Measurements from ENCODE around the gene GRID2. TPM values are rescaled to one million over a fixed set of nuclear protein-coding genes. Genes with fewer than 3 reads are reported as not detected.

The GRID2 gene
- total and polyA plus RNA-seq, 2 of the 4 experiments (the other 2 are of a cell fraction) = under 0.01 TPM; not detected in 1

GRCh38 chr4:93327346-93327745 is 1023.6 kb downstream of the GRID2 start:
- H3K27me3 ChIP-seq (ENCODE audit: control insufficient read depth, insufficient read depth, low read length) = no peaks in the 10 kb centered on the region
- H2BK120ac ChIP-seq (ENCODE audit: low read depth, low read length) = no peak overlapping the region
- POLR2A ChIA-PET (ENCODE audit: unreplicated experiment) = no interaction called here
- H3K23ac ChIP-seq (ENCODE audit: low read depth, low read length) = no peak overlapping the region
- no TSS peak for BruUV-seq (replicated peaks)
- no peaks in the 10 kb centered on the region for H3K79me1 ChIP-seq (ENCODE audit: low read depth in 1 of 2, low read length in 2 of 2)
- CTCF ChIA-PET = no interaction called here
- H3K4me3 ChIP-seq (ENCODE audit: insufficient read depth, low read depth, low read length) = no peak overlapping the region
- ATAC-seq (ENCODE audit: low read depth) = no peak
- no peak overlapping the region for H3K18ac ChIP-seq (ENCODE audit: low read depth, low read length)
- no peaks in the 10 kb centered on the region for H3K4me1 ChIP-seq (ENCODE audit: control insufficient read depth, insufficient read depth, low read length)
- no peak overlapping the region for H2AK9ac ChIP-seq (replicated peaks; ENCODE audit: low read depth, low read length, poor library complexity)
- no peak overlapping the region for H2BK20ac ChIP-seq (ENCODE audit: low read depth, low read length)
- H2AK5ac ChIP-seq (ENCODE audit: low read depth, low read length) = no peak overlapping the region
- no peak for TF ChIP-seq NFE2L2 (IDR thresholded peaks at IDR 0.05; ENCODE audit: low read depth, low read length)
- TF ChIP-seq FOS (IDR thresholded peaks at IDR 0.05; ENCODE audit: low read depth, low read length) = no peak
- TF ChIP-seq SMC3 (IDR thresholded peaks at IDR 0.05; ENCODE audit: low read depth, low read length) = no peak
- TF ChIP-seq RCOR1 (IDR thresholded peaks at IDR 0.05; ENCODE audit: insufficient replicate concordance, low read length) = no peak
- TF ChIP-seq ELK1 (IDR thresholded peaks at IDR 0.05; ENCODE audit: borderline replicate concordance, low read depth, low read length) = no peak
- no peak for TF ChIP-seq CHD1 (IDR thresholded peaks at IDR 0.05; ENCODE audit: low read depth, low read length)
- TF ChIP-seq MAFK (IDR thresholded peaks at IDR 0.05; ENCODE audit: low read depth, low read length) = no peak
- TF ChIP-seq USF2 (IDR thresholded peaks at IDR 0.05; ENCODE audit: low read depth, low read length) = no peak
- no peak for TF ChIP-seq BHLHE40 (IDR thresholded peaks at IDR 0.05; ENCODE audit: low read depth, low read length)
- no peak for TF ChIP-seq CEBPB (IDR thresholded peaks at IDR 0.05; ENCODE audit: low read depth, low read length)
- TF ChIP-seq RAD21 (IDR thresholded peaks at IDR 0.05; ENCODE audit: low read length) = no peak
- TF ChIP-seq MAZ (IDR thresholded peaks at IDR 0.05; ENCODE audit: borderline replicate concordance, low read depth, low read length) = no peak
- no peak for TF ChIP-seq MXI1 (IDR thresholded peaks at IDR 0.05; ENCODE audit: borderline replicate concordance, low read depth, low read length)
- TF ChIP-seq CTCF (conservative IDR thresholded peaks at IDR 0.05; ENCODE audit: low read depth, low read length) = no peak
- no peak for TF ChIP-seq POLR2A (IDR thresholded peaks at IDR 0.05; ENCODE audit: low read depth, low read length)
- TF ChIP-seq RFX5 (IDR thresholded peaks at IDR 0.05; ENCODE audit: low read depth, low read length) = no peak
- no peak overlapping the region for H4K91ac ChIP-seq (ENCODE audit: insufficient read depth, low read depth, low read length)
- no peak overlapping the region for H4K8ac ChIP-seq (ENCODE audit: low read depth in 2 of 2, low read length in 2 of 2)
- H3K9me1 ChIP-seq (ENCODE audit: insufficient read depth, low read length) = no peaks in the 10 kb centered on the region
- DNase-seq = no peak
- H3K36me3 ChIP-seq (ENCODE audit: control insufficient read depth, insufficient read depth, low read length) = no peaks in the 10 kb centered on the region
- H3K9me3 ChIP-seq (ENCODE audit: control insufficient read depth, insufficient read depth, low read length) = no peaks in the 10 kb centered on the region
- no peak overlapping the region for H3K27ac ChIP-seq (ENCODE audit: insufficient read depth, low read length)
- H3K4ac ChIP-seq (ENCODE audit: low read depth, low read length) = no peak overlapping the region
- H3K14ac ChIP-seq (replicated peaks; ENCODE audit: low read depth, low read length) = no peak overlapping the region
- H3K56ac ChIP-seq (ENCODE audit: extremely low read depth, insufficient read depth, low read length) = no peak overlapping the region
- no peak overlapping the region for H2BK5ac ChIP-seq (ENCODE audit: low read depth, low read length, poor library complexity, severe bottlenecking)
- no peak overlapping the region for H4K5ac ChIP-seq (ENCODE audit: low read depth, low read length)
- H2AFZ ChIP-seq (replicated peaks; ENCODE audit: low read length, poor library complexity) = no peak overlapping the region
- in situ Hi-C loops (cut with MboI; ENCODE audit: low sequenced_read_pairs) (no loop called here), dilution Hi-C loops (cut with HindIII; ENCODE audit: low sequenced_read_pairs, unreplicated experiment) (no loop called here), intact Hi-C loops (cut with micrococcal nuclease) (no loop called here)
- no peaks in the 10 kb centered on the region for H4K20me1 ChIP-seq (ENCODE audit: insufficient read depth, low read length)
- no peak overlapping the region for H3K9ac ChIP-seq (ENCODE audit: low read depth, low read length)
- H3K4me2 ChIP-seq (ENCODE audit: low read depth, low read length) = no peak overlapping the region
- H2BK15ac ChIP-seq (ENCODE audit: low read depth, low read length) = no peak overlapping the region
